Activated CD4-positive, alpha-beta T cell treated with anti-CD3 and anti-CD28 coated beads for 4 hours (primary cell): ENCODE measurements around the gene SPEM3.
"Not testable (repeated sequence)": the region's sequence is repeated elsewhere in the genome, so short reads cannot be mapped to it uniquely, and the experiment has no call there.

ENCODE experiments used
- DNase-seq, 2 donors: peaks; one replicate each; pipeline ENCODE4 v3.0.0-alpha.2; 2020

SPEM3 gene

GRCh38 chr17:7443499-7444485, 15.1 kb downstream of the SPEM3 start:
- no peak for DNase-seq

- no peak for DNase-seq
Observed at GRCh38 chr17:7444682-7445618, 16.3 kb downstream of the SPEM3 start, which contains the start of gene CHRNB1. Gene CHRNB1 (plus strand): TSS chr17:7445061. CDS start chr17:7445128, 67 bp downstream.

GRCh38 chr17:7445619-7445968, 16.9 kb downstream of the SPEM3 start:
- DNase-seq, result peak in 1 of 2 donors; percentile 22

GRCh38 chr17:7448461-7448860, 19.8 kb downstream of the SPEM3 start:
- DNase-seq, result no peak

GRCh38 chr17:7459961-7460545, 31.4 kb downstream of the SPEM3 start:
- DNase-seq, result no peak

- no peak for DNase-seq
Observed at GRCh38 chr17:7460850-7461660, 32.4 kb downstream of the SPEM3 start.

- DNase-seq, result no peak
Observed at GRCh38 chr17:7462474-7463371, 34.1 kb downstream of the SPEM3 start.

- DNase-seq, result no peak
Observed at GRCh38 chr17:7463372-7463846, 34.8 kb downstream of the SPEM3 start.

- no peak for DNase-seq
Observed at GRCh38 chr17:7464081-7464480, 35.4 kb downstream of the SPEM3 start.

- DNase-seq, result no peak
Observed at GRCh38 chr17:7465597-7466275, 37.1 kb downstream of the SPEM3 start.

GRCh38 chr17:7466318-7466638, 37.6 kb downstream of the SPEM3 start:
- no peak for DNase-seq

GRCh38 chr17:7466639-7467341, 38.1 kb downstream of the SPEM3 start:
- no peak for DNase-seq

- DNase-seq, result no peak
Observed at GRCh38 chr17:7467498-7467897, 38.8 kb downstream of the SPEM3 start.

GRCh38 chr17:7468290-7468689, 39.6 kb downstream of the SPEM3 start:
- no peak for DNase-seq

- DNase-seq, result no peak
Observed at GRCh38 chr17:7468804-7469389, 40.2 kb downstream of the SPEM3 start.

- not testable (repeated sequence) for DNase-seq
Observed at GRCh38 chr17:7469843-7470242, 41.2 kb downstream of the SPEM3 start.

- not testable (repeated sequence) for DNase-seq
Observed at GRCh38 chr17:7470457-7470973, 41.9 kb downstream of the SPEM3 start.

- no peak for DNase-seq
Observed at GRCh38 chr17:7471729-7472128, 43.1 kb downstream of the SPEM3 start.

- not testable (repeated sequence) for DNase-seq
Observed at GRCh38 chr17:7474767-7475166, 46.1 kb downstream of the SPEM3 start.
